ENCODE results near the gene PIK3C2G. TPM values are rescaled to one million over a fixed set of nuclear protein-coding genes. Genes with fewer than 3 reads are reported as not detected.

Gene PIK3C2G
- total RNA-seq, 1 donor from 2014 or later, result not detected

GRCh38 chr12:18470251-18470650 lies 208.9 kb downstream of the PIK3C2G start:
- no peaks in the 10 kb centered on the region for H3K4me1 Mint-ChIP-seq (ENCODE audit: low read depth)
- no peaks in the 10 kb centered on the region for H3K9me3 Mint-ChIP-seq (ENCODE audit: low read depth)

DNA sequence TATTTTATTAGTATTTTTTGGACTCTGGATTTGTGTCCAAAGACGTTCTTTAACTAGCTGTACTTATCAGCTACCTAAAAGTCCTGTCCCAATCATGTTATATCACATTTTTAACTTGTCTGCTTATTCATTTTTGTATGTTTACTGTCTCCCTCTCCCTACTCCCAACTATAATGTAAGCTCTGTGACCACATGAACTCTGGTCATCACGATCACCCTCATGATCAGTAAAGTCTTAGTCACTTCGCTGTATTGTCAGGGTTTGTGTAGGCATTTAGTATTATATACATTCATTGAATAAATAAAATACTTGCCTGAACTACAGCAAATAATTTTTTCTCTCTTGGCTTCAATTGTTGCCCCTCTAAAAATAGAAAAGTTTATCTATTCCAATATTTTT lies 211.0 kb downstream of the PIK3C2G start:
- no peak overlapping the region for H3K27ac Mint-ChIP-seq (ENCODE audit: unreplicated experiment)

More at GRCh38 chr12:18470251-18470650, 208.9 kb downstream of the PIK3C2G start:
- DNase-seq (ENCODE audit: low spot score), result no peak
- Mint-ChIP-seq H3K36me3 (ENCODE audit: low read depth) (no peaks in the 10 kb centered on the region), H3K27me3 (ENCODE audit: low read depth) (peaks cover 6% of the 10 kb centered on the region), H3K27ac (ENCODE audit: unreplicated experiment) (no peak overlapping the region), H3K4me3 (ENCODE audit: unreplicated experiment) (no peak overlapping the region)
- no peak for TF ChIP-seq CTCF (IDR thresholded peaks at IDR 0.05)

DNA sequence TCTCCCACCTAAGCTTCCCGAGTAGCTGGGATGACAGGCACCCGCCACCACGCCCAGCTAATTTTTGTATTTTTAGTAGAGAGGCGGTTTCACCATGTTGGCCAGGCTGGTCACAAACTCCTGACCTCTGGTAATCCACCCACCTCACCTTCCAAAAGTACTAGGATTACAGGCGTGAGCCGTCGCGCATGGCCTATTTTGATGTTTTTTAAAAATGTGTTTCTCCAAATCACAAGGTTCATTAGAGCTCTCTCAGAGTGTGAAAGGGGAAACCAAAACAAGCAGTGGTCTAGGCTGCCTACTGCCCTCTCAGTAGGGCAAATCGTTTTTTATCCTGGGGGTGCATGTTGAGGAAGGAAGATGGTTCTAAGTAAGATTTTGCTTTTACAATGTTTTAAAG lies 211.5 kb downstream of the PIK3C2G start:
- Mint-ChIP-seq H3K9me3 (ENCODE audit: low read depth) (no peaks in the 10 kb centered on the region), H3K36me3 (ENCODE audit: low read depth) (no peaks in the 10 kb centered on the region), H3K4me3 (ENCODE audit: unreplicated experiment) (no peak overlapping the region), H3K27ac (ENCODE audit: unreplicated experiment) (no peak overlapping the region), H3K4me1 (ENCODE audit: low read depth) (no peaks in the 10 kb centered on the region), H3K27me3 (ENCODE audit: low read depth) (peaks cover 4% of the 10 kb centered on the region)
- TF ChIP-seq CTCF (IDR thresholded peaks at IDR 0.05), result no peak
- no peak for DNase-seq (ENCODE audit: low spot score)

More for the DNA sequence above, 211.0 kb downstream of the PIK3C2G start:
- no peak overlapping the region for H3K4me3 Mint-ChIP-seq (ENCODE audit: unreplicated experiment)
- H3K9me3 Mint-ChIP-seq (ENCODE audit: low read depth), result no peaks in the 10 kb centered on the region
- no peaks in the 10 kb centered on the region for H3K36me3 Mint-ChIP-seq (ENCODE audit: low read depth)
- DNase-seq (ENCODE audit: low spot score), result no peak
- no peaks in the 10 kb centered on the region for H3K4me1 Mint-ChIP-seq (ENCODE audit: low read depth)
- H3K27me3 Mint-ChIP-seq (ENCODE audit: low read depth), result peaks cover 4% of the 10 kb centered on the region
- TF ChIP-seq CTCF (IDR thresholded peaks at IDR 0.05), result no peak

DNA sequence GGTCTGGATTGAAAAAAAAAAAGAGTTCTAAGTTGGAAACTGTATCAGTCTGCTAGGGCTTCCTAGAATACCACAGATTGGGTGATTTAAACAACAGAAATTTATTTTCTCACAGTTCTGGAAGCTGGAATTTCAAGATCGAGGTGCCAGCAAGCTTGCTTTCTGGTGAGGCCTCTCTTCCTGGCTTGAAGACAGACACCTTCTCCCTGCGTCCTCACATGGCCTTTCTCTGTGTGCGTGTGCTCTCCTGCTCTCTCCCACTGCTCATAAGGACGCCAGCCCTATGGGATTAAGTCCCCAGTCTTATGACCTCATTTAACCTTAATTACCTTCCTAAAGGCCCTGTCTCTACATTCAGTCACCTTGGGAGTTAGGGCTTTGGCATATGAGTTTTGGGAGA lies 215.5 kb downstream of the PIK3C2G start:
- H3K4me1 Mint-ChIP-seq (ENCODE audit: low read depth), result no peaks in the 10 kb centered on the region
- DNase-seq (ENCODE audit: low spot score), result no peak
- TF ChIP-seq CTCF (IDR thresholded peaks at IDR 0.05), result no peak
- no peak overlapping the region for H3K4me3 Mint-ChIP-seq (ENCODE audit: unreplicated experiment)
- no peaks in the 10 kb centered on the region for H3K36me3 Mint-ChIP-seq (ENCODE audit: low read depth)
- no peaks in the 10 kb centered on the region for H3K9me3 Mint-ChIP-seq (ENCODE audit: low read depth)
- H3K27ac Mint-ChIP-seq (ENCODE audit: unreplicated experiment), result no peak overlapping the region
- H3K27me3 Mint-ChIP-seq (ENCODE audit: low read depth), result peaks cover 1% of the 10 kb centered on the region

DNA sequence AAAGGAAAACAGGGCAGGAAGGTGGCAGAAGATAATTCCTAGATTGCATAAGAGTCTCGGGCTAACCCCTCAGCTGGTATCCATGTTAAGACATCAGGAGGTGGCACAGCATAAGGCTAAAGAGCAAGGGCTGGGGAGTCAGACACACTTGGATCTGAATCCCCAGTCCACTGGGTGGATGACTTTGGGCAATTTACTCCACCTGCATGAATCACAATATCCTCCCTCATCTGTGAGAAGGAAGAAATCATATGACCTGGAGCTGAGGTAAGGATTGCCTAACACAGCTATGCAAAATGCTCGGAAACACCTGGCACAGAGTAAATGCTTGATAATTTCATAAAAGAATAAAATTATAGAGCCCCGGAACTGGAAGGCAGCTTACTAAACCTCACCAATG lies 217.9 kb downstream of the PIK3C2G start:
- no peak for TF ChIP-seq CTCF (IDR thresholded peaks at IDR 0.05)
- Mint-ChIP-seq H3K9me3 (ENCODE audit: low read depth) (no peaks in the 10 kb centered on the region), H3K27ac (ENCODE audit: unreplicated experiment) (no peak overlapping the region), H3K4me1 (ENCODE audit: low read depth) (no peaks in the 10 kb centered on the region), H3K36me3 (ENCODE audit: low read depth) (no peaks in the 10 kb centered on the region), H3K4me3 (ENCODE audit: unreplicated experiment) (no peak overlapping the region), H3K27me3 (ENCODE audit: low read depth) (no peaks in the 10 kb centered on the region)
- DNase-seq (ENCODE audit: low spot score), result no peak
